ENCODE data around the gene AKAP1. TPM values are rescaled to one million over a fixed set of nuclear protein-coding genes. Genes with fewer than 3 reads are reported as not detected.

The AKAP1 gene
- total RNA-seq, 4 donors from 2014 or later = 45.8 to 68.2 (median 54.9) TPM

DNA sequence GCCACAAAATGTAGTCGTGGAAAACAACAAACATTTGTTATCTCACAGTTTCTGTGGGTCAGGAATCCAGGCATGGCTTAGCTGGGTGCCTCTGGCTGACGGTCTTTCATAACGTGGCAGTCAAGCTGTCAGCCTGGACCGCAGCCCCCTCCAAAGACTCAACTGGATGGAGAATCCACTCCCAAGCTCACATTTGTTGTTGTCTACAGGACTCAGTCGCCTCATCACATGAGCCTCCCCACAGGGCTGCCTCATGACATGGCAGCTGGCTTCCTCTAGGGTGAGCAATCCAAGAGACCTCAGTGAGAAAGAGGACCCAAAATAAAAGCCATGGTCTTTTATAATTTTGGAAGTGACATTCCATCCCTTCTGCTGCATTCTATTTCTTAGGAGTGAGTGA lies 34.7 kb upstream of the AKAP1 start:
- H3K4me3 ChIP-seq (ENCODE audit: low read depth, poor library complexity, severe bottlenecking) = no peak overlapping the region
- no peak for TF ChIP-seq CTCF (IDR thresholded peaks at IDR 0.05)
- TF ChIP-seq POLR2A (IDR thresholded peaks at IDR 0.05) = no peak
- 79 to 86% methylated on average over 5 of the region's 5 CpGs for WGBS, 2 donors
- no peak for DNase-seq (ENCODE audit: low spot score in 2 of 2)
- intact Hi-C loops (cut with DNase I; ENCODE audit: low total_unique reads) = no loop called here

DNA sequence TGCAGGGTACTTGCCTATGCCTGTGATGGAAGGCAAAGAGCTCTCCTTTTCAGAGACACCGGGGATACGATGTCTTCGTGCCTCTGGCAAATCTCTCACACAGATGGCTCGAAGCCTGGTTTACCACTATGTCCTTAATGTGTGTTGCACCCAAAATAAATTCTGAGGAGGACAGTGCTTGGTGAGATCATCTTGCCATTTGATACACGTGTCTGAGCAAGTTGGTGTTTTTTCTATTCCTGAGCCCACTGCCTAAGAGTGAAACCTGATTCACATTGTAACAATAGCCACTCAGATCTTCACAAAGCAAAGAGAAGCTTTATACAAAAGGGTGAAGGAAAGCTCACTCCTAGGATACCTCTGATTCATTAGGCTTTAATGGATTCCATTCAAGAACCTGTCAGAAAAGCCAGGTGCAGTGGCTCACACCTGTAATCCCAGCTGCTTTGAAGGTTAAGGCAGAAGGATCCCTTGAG lies 33.1 kb upstream of the AKAP1 start:
- DNase-seq (ENCODE audit: low spot score in 2 of 2) = no peak
- TF ChIP-seq CTCF (IDR thresholded peaks at IDR 0.05) (no peak), POLR2A (IDR thresholded peaks at IDR 0.05) (no peak)
- H3K4me3 ChIP-seq (ENCODE audit: low read depth, poor library complexity, severe bottlenecking) = no peak overlapping the region
- intact Hi-C loops (cut with DNase I; ENCODE audit: low total_unique reads) = no loop called here
- WGBS, 2 donors = 30 to 44% methylated on average over 5 of the region's 5 CpGs

GRCh38 chr17:57062865-57063264 lies 22.2 kb upstream of the AKAP1 start:
- no peak overlapping the region for H3K4me3 ChIP-seq (ENCODE audit: low read depth, poor library complexity, severe bottlenecking)
- intact Hi-C loops (cut with DNase I; ENCODE audit: low total_unique reads) = no loop called here
- 81 to 86% methylated on average over 2 of the region's 2 CpGs for whole genome bisulfite sequencing, 2 donors
- no peak for DNase-seq (ENCODE audit: low spot score in 2 of 2)
- no peak for TF ChIP-seq CTCF (IDR thresholded peaks at IDR 0.05)
- TF ChIP-seq POLR2A (IDR thresholded peaks at IDR 0.05) = no peak

GRCh38 chr17:57067162-57067561 lies 17.9 kb upstream of the AKAP1 start:
- intact Hi-C loops (cut with DNase I; ENCODE audit: low total_unique reads) = no loop called here
- no peak for DNase-seq (ENCODE audit: low spot score in 2 of 2)
- no peak overlapping the region for H3K4me3 ChIP-seq (ENCODE audit: low read depth, poor library complexity, severe bottlenecking)
- no peak for TF ChIP-seq CTCF (IDR thresholded peaks at IDR 0.05)
- no peak for TF ChIP-seq POLR2A (IDR thresholded peaks at IDR 0.05)
- 53 to 71% methylated on average over 4 of the region's 4 CpGs for WGBS, 2 donors

DNA sequence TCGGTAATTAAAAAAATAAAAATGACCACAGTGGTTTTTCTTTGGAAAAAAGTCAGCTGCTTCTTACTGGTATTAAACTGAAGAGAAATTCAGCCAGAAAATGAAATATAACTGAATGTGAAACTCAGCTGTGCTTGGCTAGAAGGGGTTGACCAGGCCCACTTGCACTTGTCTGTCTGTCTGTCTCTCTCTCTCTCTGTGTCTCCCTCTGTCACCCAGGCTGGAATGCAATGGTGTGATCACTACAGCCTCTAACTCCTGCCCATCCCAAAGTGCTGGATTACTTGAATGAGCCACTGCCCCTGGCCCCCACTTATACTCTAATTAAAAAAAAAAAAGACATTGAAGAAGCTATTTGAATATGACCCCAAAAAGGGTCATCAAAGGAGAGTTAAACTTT lies 17.3 kb upstream of the AKAP1 start:
- no peak overlapping the region for H3K4me3 ChIP-seq (ENCODE audit: low read depth, poor library complexity, severe bottlenecking)
- no peak for DNase-seq (ENCODE audit: low spot score in 2 of 2)
- no peak for TF ChIP-seq POLR2A (IDR thresholded peaks at IDR 0.05)
- TF ChIP-seq CTCF (IDR thresholded peaks at IDR 0.05) = no peak
- intact Hi-C loops (cut with DNase I; ENCODE audit: low total_unique reads) = no loop called here
- 65 to 80% methylated on average over 1 of the region's 1 CpG for WGBS, 2 donors

DNA sequence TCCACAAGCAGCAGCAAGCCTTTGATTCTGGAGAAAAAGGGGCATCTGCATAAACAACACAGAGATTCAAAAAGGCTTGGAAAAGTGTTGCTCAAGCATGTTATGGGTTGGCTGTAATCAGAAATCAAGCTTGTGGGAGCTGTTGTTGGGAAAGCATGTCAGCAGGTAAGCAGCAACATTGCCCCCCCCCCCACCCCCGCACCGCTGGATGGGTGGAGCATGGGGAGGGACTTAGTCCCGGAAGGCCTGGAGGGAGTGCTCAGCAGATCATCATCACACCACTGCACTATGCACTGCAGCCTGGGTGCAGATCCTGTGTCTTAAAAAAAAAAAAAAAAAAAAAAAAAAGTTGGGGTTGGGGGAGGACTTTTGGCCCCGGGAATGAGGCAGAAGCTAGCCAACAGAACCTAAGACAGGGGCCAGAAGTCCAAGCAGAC lies 16.8 kb upstream of the AKAP1 start:
- WGBS, 2 donors = 10 to 17% methylated on average over 4 of the region's 4 CpGs
- TF ChIP-seq POLR2A (IDR thresholded peaks at IDR 0.05) (no peak), CTCF (IDR thresholded peaks at IDR 0.05) (no peak)
- H3K4me3 ChIP-seq (ENCODE audit: low read depth, poor library complexity, severe bottlenecking) = no peak overlapping the region
- peak in 1 of 2 donors; percentile 49 for DNase-seq (ENCODE audit: low spot score in 2 of 2)
- intact Hi-C loops (cut with DNase I; ENCODE audit: low total_unique reads) = no loop called here
